ENCODE results near the gene GLYATL1.
"Not testable (repeated sequence)": the region's sequence is repeated elsewhere in the genome, so short reads cannot be mapped to it uniquely, and the experiment has no call there.

Gene GLYATL1

GRCh38 chr11:58998480-58999290 is 59.4 kb downstream of the GLYATL1 start:
- Histone ChIP-seq H3K36me3 (ENCODE audit: control insufficient read depth, insufficient read depth, low read length) (no peaks in the 10 kb centered on the region), H3K9ac (ENCODE audit: low read length) (no peak overlapping the region), H3K27me3 (ENCODE audit: control insufficient read depth, insufficient read depth, low read length) (no peaks in the 10 kb centered on the region), H3K4me1 (ENCODE audit: control insufficient read depth, insufficient read depth, low read length) (no peaks in the 10 kb centered on the region), H3K27ac (ENCODE audit: low read depth, low read length) (no peak overlapping the region), H3K9me3 (ENCODE audit: control insufficient read depth, insufficient read depth, low read depth, low read length) (no peaks in the 10 kb centered on the region), H3K4me3 (ENCODE audit: low read depth, low read length) (no peak overlapping the region)

GRCh38 chr11:58999291-58999680 is 60.0 kb downstream of the GLYATL1 start:
- Histone ChIP-seq H3K4me1 (ENCODE audit: control insufficient read depth, insufficient read depth, low read length) (no peaks in the 10 kb centered on the region), H3K27ac (ENCODE audit: low read depth, low read length) (no peak overlapping the region), H3K9ac (ENCODE audit: low read length) (no peak overlapping the region), H3K36me3 (ENCODE audit: control insufficient read depth, insufficient read depth, low read length) (no peaks in the 10 kb centered on the region), H3K4me3 (ENCODE audit: low read depth, low read length) (no peak overlapping the region), H3K9me3 (ENCODE audit: control insufficient read depth, insufficient read depth, low read depth, low read length) (no peaks in the 10 kb centered on the region), H3K27me3 (ENCODE audit: control insufficient read depth, insufficient read depth, low read length) (no peaks in the 10 kb centered on the region)

GRCh38 chr11:59000003-59000402 is 60.7 kb downstream of the GLYATL1 start:
- no peak overlapping the region for H3K4me3 ChIP-seq (ENCODE audit: low read depth, low read length)
- H3K27me3 ChIP-seq (ENCODE audit: control insufficient read depth, insufficient read depth, low read length) = no peaks in the 10 kb centered on the region
- no peak overlapping the region for H3K9ac ChIP-seq (ENCODE audit: low read length)
- H3K9me3 ChIP-seq (ENCODE audit: control insufficient read depth, insufficient read depth, low read depth, low read length) = no peaks in the 10 kb centered on the region
- no peaks in the 10 kb centered on the region for H3K4me1 ChIP-seq (ENCODE audit: control insufficient read depth, insufficient read depth, low read length)
- no peaks in the 10 kb centered on the region for H3K36me3 ChIP-seq (ENCODE audit: control insufficient read depth, insufficient read depth, low read length)
- H3K27ac ChIP-seq (ENCODE audit: low read depth, low read length) = no peak overlapping the region

GRCh38 chr11:59002006-59002405 is 62.7 kb downstream of the GLYATL1 start:
- H3K9ac ChIP-seq (ENCODE audit: low read length); H3K4me1 ChIP-seq (ENCODE audit: control insufficient read depth, insufficient read depth, low read length); H3K36me3 ChIP-seq (ENCODE audit: control insufficient read depth, insufficient read depth, low read length); H3K9me3 ChIP-seq (ENCODE audit: control insufficient read depth, insufficient read depth, low read depth, low read length); H3K27me3 ChIP-seq (ENCODE audit: control insufficient read depth, insufficient read depth, low read length); H3K4me3 ChIP-seq (ENCODE audit: low read depth, low read length); H3K27ac ChIP-seq (ENCODE audit: low read depth, low read length): not testable (repeated sequence)
